HepG2 (cell line): ENCODE data around the gene VWA2. TPM values are rescaled to one million over a fixed set of nuclear protein-coding genes. Genes with fewer than 3 reads are reported as not detected.

Source experiments
- ATAC-seq: fragments of 200-7000 bp; cut with Tn5 transposase; 3 replicates; pipeline ENCODE4 v1.9.1; 2020; ENCODE audit warnings: mild to moderate bottlenecking, moderate library complexity
- BruUV-seq: library from RNA; stranded (reverse); fragments of 400-500 nt; replicated peaks from 2 replicates; lab custom pipeline; 2021; lab: Mats Ljungman, UMichigan
- CTCF ChIA-PET: fragments of 300-600 bp; formaldehyde crosslinking; extraction: SDS; loops from one replicate; lab custom pipeline; 2021; ENCODE audit warnings: low total read pairs, inconsistent platforms, low intra/inter-chr PET ratio; lab: Yijun Ruan, JAX
- POLR2A ChIA-PET: fragments of 350-600 bp; sonication (Branson Sonifier 250); formaldehyde crosslinking; loops from one replicate; lab custom pipeline; 2020; ENCODE audit warnings: antibody characterized with exemption, inconsistent platforms; lab: Yijun Ruan, JAX
- DNase-seq: peaks from one replicate; pipeline ENCODE4 v3.0.0-alpha.2; 2015; ENCODE audit warnings: low spot score
- FAIRE-seq: peaks from 3 replicates; lab custom pipeline; 2011; peaks lifted over from hg19 to GRCh38; lab: Jason Lieb, UNC
- H2AFZ ChIP-seq: one replicate; pipeline ENCODE4 v1.6.1; 2011; ENCODE audit warnings: low read length, inconsistent platforms
- H3K27ac ChIP-seq: fragments of 300-600 bp; 3 replicates; pipeline ENCODE4 v1.8.0; 2011; ENCODE audit warnings: mixed run types, mild to moderate bottlenecking, mixed read lengths, low read length, inconsistent platforms; ENCODE audit not compliant: insufficient read depth; ENCODE audit errors: extremely low read length
- H3K27me3 ChIP-seq, 2 experiments: fragments of 200-600 bp in 1 of 2; 2 replicates in 1 of 2; 3 replicates in 1 of 2; pipeline versions ENCODE4 v1.6.0 to v1.8.0; 2011; ENCODE audit warnings: low read length in 2 of 2, mild to moderate bottlenecking in 2 of 2, moderate library complexity in 2 of 2, inconsistent platforms in 1 of 2; ENCODE audit not compliant: insufficient read depth in 2 of 2, control insufficient read depth in 1 of 2
- H3K36me3 ChIP-seq, 2 experiments: fragments of 200-600 bp in 1 of 2; replicated peaks in 1 of 2; 2 replicates in 1 of 2; 3 replicates in 1 of 2; pipeline versions ENCODE4 v1.5.1 to v1.8.0; 2011; ENCODE audit warnings: low read length in 2 of 2, inconsistent platforms in 1 of 2; ENCODE audit not compliant: insufficient read depth in 2 of 2, control insufficient read depth in 1 of 2
- H3K4me1 ChIP-seq: 2 replicates; pipeline ENCODE4 v1.5.1; 2012; ENCODE audit warnings: low read length, inconsistent platforms; ENCODE audit not compliant: insufficient read depth
- H3K4me2 ChIP-seq: 2 replicates; pipeline ENCODE4 v1.6.0; 2011; ENCODE audit warnings: low read depth, low read length, inconsistent platforms
- H3K4me3 ChIP-seq, 3 experiments: fragments of 200-600 bp in 1 of 3; sonication (generic), shearing (Covaris generic) in 1 of 3; replicated peaks in 1 of 3; 2 replicates each; pipeline ENCODE4 v1.5.1; 2011 to 2016; ENCODE audit warnings: low read length in 3 of 3, inconsistent platforms in 2 of 3, low read depth in 2 of 3, mild to moderate bottlenecking in 2 of 3, control low read depth in 1 of 3, mixed read lengths in 1 of 3; ENCODE audit not compliant: insufficient read depth in 1 of 3
- H3K79me2 ChIP-seq: one replicate; pipeline ENCODE4 v1.6.1; 2011; ENCODE audit warnings: low read length, inconsistent platforms; ENCODE audit not compliant: insufficient read depth
- H3K9ac ChIP-seq: 2 replicates; pipeline ENCODE4 v1.6.0; 2011; ENCODE audit warnings: mild to moderate bottlenecking, low read depth, low read length, inconsistent platforms; ENCODE audit not compliant: insufficient read depth
- H3K9me3 ChIP-seq: 2 replicates; pipeline ENCODE4 v1.5.1; 2012; ENCODE audit warnings: mild to moderate bottlenecking, low read length
- H4K20me1 ChIP-seq: 2 replicates; pipeline ENCODE4 v1.6.0; 2011; ENCODE audit warnings: inconsistent platforms, mild to moderate bottlenecking, low read length, moderate library complexity; ENCODE audit not compliant: insufficient read depth
- FOXJ3 ChIP-seq: sonication (generic); formaldehyde crosslinking; IDR thresholded peaks from 2 replicates; pipeline ENCODE4 v1.4.0; 2020; ENCODE audit warnings: missing genetic modification reagents, mild to moderate bottlenecking, borderline replicate concordance
- IKZF1 ChIP-seq: fragments of 450-650 bp; IDR thresholded peaks from 2 replicates; pipeline ENCODE4 v1.7.1; 2016
- NFRKB ChIP-seq: fragments of 450-650 bp; IDR thresholded peaks from 2 replicates; pipeline ENCODE4 v1.6.1; 2017
- PAWR ChIP-seq: sonication (generic); formaldehyde crosslinking; IDR thresholded peaks from 2 replicates; pipeline ENCODE4 v1.4.0; 2020; ENCODE audit warnings: missing genetic modification reagents, mild to moderate bottlenecking, borderline replicate concordance
- PAXIP1 ChIP-seq: sonication (generic); formaldehyde crosslinking; conservative IDR thresholded peaks from 2 replicates; pipeline ENCODE4 v1.4.0; 2020; ENCODE audit warnings: mild to moderate bottlenecking, missing genetic modification reagents, moderate library complexity
- PTBP1 ChIP-seq: fragments of 200-400 bp; formaldehyde crosslinking; IDR thresholded peaks from 2 replicates; pipeline ENCODE4 v1.6.1; 2018; ENCODE audit warnings: low read length, low read depth; ENCODE audit not compliant: poor library complexity, severe bottlenecking
- ZNF792 ChIP-seq: IDR thresholded peaks from 2 replicates; pipeline ENCODE4 v1.6.1; 2016
- WGBS: methylation state at CpG from one replicate; pipeline ENCODE4 v1.1.6; 2017; ENCODE audit warnings: low lambda C conversion rate; 5-methylcytosine and 5-hydroxymethylcytosine counted together
- in situ Hi-C: cut with HindIII; loops from 2 replicates; pipeline ENCODE4 v1.10.0; 2017; ENCODE audit warnings: low pct_unique_long_range_greater_than_20kb; ENCODE audit not compliant: extremely low pct_ligation_motif_present
- intact Hi-C: fragments of 100-400 bp; cut with micrococcal nuclease; formaldehyde crosslinking; loops from one replicate; pipeline ENCODE4 v1.10.0; 2022; ENCODE audit not compliant: unreplicated experiment
- polyA plus RNA-seq, 8 experiments: library from polyadenylated mRNA; depleted of rRNA in 3 of 8; stranded (reverse) in 7 of 8; unstranded in 1 of 8; fragments of >200 nt; fragmentation: Illumina TruSeq in 4 of 8; extraction: Trizol in 4 of 8; gene quantifications; 2 replicates each; pipeline versions ENCODE4 v1.2.1 to v1.2.3, GENCODE V29; 2011 to 2016; ENCODE audit warnings: low read depth in 4 of 8, missing spikeins in 1 of 8, mixed read lengths in 1 of 8; ENCODE audit not compliant: insufficient read depth in 1 of 8
- total RNA-seq, 5 experiments: library from RNA; depleted of rRNA; stranded (reverse); fragments of >200 nt; fragmentation: Illumina TruSeq; extraction: Trizol; gene quantifications; 2 replicates each; pipeline ENCODE4 v1.2.3, GENCODE V29; 2016; ENCODE audit warnings: low read depth in 1 of 5
- TF ChIP-seq, protein P1 (sequence below): sonication (generic); formaldehyde crosslinking; IDR thresholded peaks from 2 replicates; pipeline ENCODE4 v1.4.0; 2020; ENCODE audit warnings: mild to moderate bottlenecking, missing genetic modification reagents
- TF ChIP-seq, protein P2 (sequence below): sonication (generic); formaldehyde crosslinking; IDR thresholded peaks from 2 replicates; pipeline ENCODE4 v1.8.0; 2023; ENCODE audit warnings: mild to moderate bottlenecking, missing genetic modification reagents
- TF ChIP-seq, protein P3 (sequence below): sonication (generic); formaldehyde crosslinking; IDR thresholded peaks from 2 replicates; pipeline ENCODE4 v1.5.1; 2020; ENCODE audit warnings: missing genetic modification reagents, mild to moderate bottlenecking, borderline replicate concordance
- TF ChIP-seq, protein P4 (sequence below): sonication (generic); formaldehyde crosslinking; IDR thresholded peaks from 2 replicates; pipeline ENCODE4 v1.4.0; 2020; ENCODE audit warnings: missing genetic modification reagents, borderline replicate concordance

Gene VWA2
- total and polyA plus RNA-seq, 2 of the 13 experiments (the other 11 are each of a cell fraction or from before 2014, with no cell fraction given) = not detected

- Histone ChIP-seq H3K27me3 (no peaks in the 10 kb centered on the region; a peak in 1 of 5 replicates), H3K4me2 (no peak overlapping the region), H3K9me3 (no peaks in the 10 kb centered on the region), H3K4me1 (no peaks in the 10 kb centered on the region), H4K20me1 (no peaks in the 10 kb centered on the region), H3K4me3 (no peak overlapping the region), H2AFZ (no peak overlapping the region), H3K36me3 (no peaks in the 10 kb centered on the region), H3K27ac (no peak overlapping the region), H3K79me2 (no peaks in the 10 kb centered on the region), H3K9ac (no peak overlapping the region)
- 77% methylated on average over 6 of the region's 6 CpGs for WGBS
- intact Hi-C loops (no loop called here), in situ Hi-C loops (no loop called here)
- BruUV-seq = no TSS peak
- FAIRE-seq (no peak), DNase-seq (no peak), ATAC-seq (no peak)
- CTCF ChIA-PET = no interaction called here
- POLR2A ChIA-PET = no interaction called here
- TF ChIP-seq IKZF1 = no peak
- TF ChIP-seq, protein P1, sequence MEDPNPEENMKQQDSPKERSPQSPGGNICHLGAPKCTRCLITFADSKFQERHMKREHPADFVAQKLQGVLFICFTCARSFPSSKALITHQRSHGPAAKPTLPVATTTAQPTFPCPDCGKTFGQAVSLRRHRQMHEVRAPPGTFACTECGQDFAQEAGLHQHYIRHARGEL (CRISPR knock-in tag) = no peak
- TF ChIP-seq PTBP1 = no peak
- TF ChIP-seq, protein P2, sequence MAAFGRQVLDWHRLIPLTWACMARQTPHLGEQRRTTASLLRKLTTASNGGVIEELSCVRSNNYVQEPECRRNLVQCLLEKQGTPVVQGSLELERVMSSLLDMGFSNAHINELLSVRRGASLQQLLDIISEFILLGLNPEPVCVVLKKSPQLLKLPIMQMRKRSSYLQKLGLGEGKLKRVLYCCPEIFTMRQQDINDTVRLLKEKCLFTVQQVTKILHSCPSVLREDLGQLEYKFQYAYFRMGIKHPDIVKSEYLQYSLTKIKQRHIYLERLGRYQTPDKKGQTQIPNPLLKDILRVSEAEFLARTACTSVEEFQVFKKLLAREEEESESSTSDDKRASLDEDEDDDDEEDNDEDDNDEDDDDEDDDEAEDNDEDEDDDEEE (CRISPR knock-in tag) = no peak
- no peak for TF ChIP-seq PAWR (CRISPR knock-in tag)
- TF ChIP-seq, protein P3, sequence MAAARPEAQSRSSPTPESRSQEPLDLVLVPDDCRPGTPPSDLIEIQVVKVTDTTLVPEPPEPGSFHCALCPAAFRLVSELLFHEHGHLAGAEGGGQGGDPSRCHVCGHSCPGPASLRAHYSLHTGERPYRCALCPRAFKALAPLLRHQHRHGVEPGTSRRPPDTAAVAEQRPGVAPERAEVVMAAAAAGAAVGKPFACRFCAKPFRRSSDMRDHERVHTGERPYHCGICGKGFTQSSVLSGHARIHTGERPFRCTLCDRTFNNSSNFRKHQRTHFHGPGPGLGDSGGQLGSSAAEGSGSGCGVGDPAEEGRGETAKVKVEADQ (CRISPR knock-in tag) = no peak
- TF ChIP-seq FOXJ3 (CRISPR knock-in tag) = no peak
- no peak for TF ChIP-seq ZNF792
- no peak for TF ChIP-seq NFRKB
- TF ChIP-seq, protein P4, sequence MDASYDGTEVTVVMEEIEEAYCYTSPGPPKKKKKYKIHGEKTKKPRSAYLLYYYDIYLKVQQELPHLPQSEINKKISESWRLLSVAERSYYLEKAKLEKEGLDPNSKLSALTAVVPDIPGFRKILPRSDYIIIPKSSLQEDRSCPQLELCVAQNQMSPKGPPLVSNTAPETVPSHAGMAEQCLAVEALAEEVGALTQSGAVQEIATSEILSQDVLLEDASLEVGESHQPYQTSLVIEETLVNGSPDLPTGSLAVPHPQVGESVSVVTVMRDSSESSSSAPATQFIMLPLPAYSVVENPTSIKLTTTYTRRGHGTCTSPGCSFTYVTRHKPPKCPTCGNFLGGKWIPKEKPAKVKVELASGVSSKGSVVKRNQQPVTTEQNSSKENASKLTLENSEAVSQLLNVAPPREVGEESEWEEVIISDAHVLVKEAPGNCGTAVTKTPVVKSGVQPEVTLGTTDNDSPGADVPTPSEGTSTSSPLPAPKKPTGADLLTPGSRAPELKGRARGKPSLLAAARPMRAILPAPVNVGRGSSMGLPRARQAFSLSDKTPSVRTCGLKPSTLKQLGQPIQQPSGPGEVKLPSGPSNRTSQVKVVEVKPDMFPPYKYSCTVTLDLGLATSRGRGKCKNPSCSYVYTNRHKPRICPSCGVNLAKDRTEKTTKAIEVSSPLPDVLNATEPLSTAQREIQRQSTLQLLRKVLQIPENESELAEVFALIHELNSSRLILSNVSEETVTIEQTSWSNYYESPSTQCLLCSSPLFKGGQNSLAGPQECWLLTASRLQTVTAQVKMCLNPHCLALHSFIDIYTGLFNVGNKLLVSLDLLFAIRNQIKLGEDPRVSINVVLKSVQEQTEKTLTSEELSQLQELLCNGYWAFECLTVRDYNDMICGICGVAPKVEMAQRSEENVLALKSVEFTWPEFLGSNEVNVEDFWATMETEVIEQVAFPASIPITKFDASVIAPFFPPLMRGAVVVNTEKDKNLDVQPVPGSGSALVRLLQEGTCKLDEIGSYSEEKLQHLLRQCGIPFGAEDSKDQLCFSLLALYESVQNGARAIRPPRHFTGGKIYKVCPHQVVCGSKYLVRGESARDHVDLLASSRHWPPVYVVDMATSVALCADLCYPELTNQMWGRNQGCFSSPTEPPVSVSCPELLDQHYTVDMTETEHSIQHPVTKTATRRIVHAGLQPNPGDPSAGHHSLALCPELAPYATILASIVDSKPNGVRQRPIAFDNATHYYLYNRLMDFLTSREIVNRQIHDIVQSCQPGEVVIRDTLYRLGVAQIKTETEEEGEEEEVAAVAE (CRISPR knock-in tag) = no peak
- TF ChIP-seq PAXIP1 (CRISPR knock-in tag) = no peak
Observed at GRCh38 chr10:114265392-114266053, 26.5 kb downstream of the VWA2 start.
